IPS DF 4.7 (cell line): Measurements from ENCODE around the gene CENPL.

Experiments
- DNase-seq: peaks from one replicate; pipeline ENCODE4 v3.0.0-alpha.2; 2013; ENCODE audit warnings: low spot score; ENCODE audit errors: extremely low read depth

CENPL gene

DNA sequence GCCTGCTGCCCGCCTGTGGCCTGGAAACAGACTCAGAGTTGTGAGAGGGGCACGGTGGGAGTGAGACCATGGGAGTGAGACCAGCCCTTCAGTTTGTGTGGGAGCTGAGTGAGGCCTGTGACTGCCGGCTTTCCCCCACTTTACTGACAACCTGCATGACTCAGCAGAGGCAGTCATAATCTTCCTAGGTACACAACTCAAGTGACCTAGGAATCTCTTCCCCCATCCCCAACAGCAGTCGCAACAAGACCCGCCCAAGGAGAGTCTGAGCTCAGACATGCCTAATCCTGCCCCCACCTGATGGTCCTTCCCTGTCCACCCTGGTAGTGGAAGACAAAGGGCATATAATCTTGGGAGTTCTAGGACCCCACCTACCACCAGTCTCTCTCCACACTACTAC is 65.7 kb downstream of the CENPL start:
- DNase-seq = no peak

GRCh38 chr1:173758110-173758509 is 66.6 kb downstream of the CENPL start:
- no peak for DNase-seq

DNA sequence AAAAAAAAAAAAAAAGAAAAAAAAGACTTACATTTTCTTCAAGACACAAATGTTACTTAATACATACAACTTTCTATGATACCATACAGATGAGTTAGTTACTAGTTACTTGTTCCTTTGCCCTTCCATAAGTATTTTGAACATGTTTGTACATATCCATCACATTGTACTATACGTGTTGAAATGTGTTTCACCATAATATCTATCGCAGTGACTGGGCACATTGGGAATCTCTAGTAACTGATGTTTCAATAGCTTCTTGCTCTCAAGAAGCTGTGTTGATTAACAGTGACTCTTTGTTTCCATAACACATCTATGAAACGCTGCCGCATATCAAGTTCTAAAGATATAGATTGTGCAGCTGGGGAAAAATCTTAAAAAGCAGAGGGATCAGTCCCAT is 67.0 kb downstream of the CENPL start:
- DNase-seq = no peak

GRCh38 chr1:173753830-173754229 is 70.9 kb downstream of the CENPL start:
- DNase-seq = no peak
